ENCODE data around the gene MOB4.

MOB4 gene

GRCh38 chr2:197559681-197560080 lies 43.8 kb downstream of the MOB4 start:
- Histone ChIP-seq H3K27ac (ENCODE audit: low read length) (no peak overlapping the region), H3K9me3 (replicated peaks; ENCODE audit: insufficient read depth, low read length) (no peaks in the 10 kb centered on the region), H3K4me3 (ENCODE audit: low read length) (no peak overlapping the region), H3K4me1 (ENCODE audit: low read length) (no peaks in the 10 kb centered on the region), H3K9ac (ENCODE audit: low read length) (no peak overlapping the region), H3K4me2 (ENCODE audit: low read depth, low read length) (no peak overlapping the region), H3K27me3 (replicated peaks; ENCODE audit: insufficient read depth, low read length) (no peaks in the 10 kb centered on the region), H2AFZ (ENCODE audit: low read length) (no peak overlapping the region), H3K79me2 (ENCODE audit: low read length) (no peaks in the 10 kb centered on the region), H4K20me1 (ENCODE audit: insufficient read depth, low read length) (no peaks in the 10 kb centered on the region), H3F3A (ENCODE audit: insufficient read depth, low read length) (0 out of 2 replicates have a peak, but pooled peaks cover 3% of the 10 kb centered on the region), H3K36me3 (replicated peaks; ENCODE audit: insufficient read depth, low read length) (no peaks in the 10 kb centered on the region), H3K9me2 (replicated peaks; ENCODE audit: insufficient read depth, low read length) (no peaks in the 10 kb centered on the region)
- DNase-seq, result no peak
- no peak for TF ChIP-seq EZH2 (optimal IDR thresholded peaks at IDR 0.05; ENCODE audit: low read depth, low read length)
- TF ChIP-seq CTCF (IDR thresholded peaks at IDR 0.05; ENCODE audit: low read length), result no peak
- no peak for TF ChIP-seq EZH2phosphoT487 (IDR thresholded peaks at IDR 0.05; ENCODE audit: low read length)

- 0 out of 2 replicates have a peak, but pooled peaks cover 3% of the 10 kb centered on the region for H3F3A ChIP-seq (ENCODE audit: insufficient read depth, low read length)
- H3K27ac ChIP-seq (ENCODE audit: low read length), result no peak overlapping the region
- H3K79me2 ChIP-seq (ENCODE audit: low read length), result no peaks in the 10 kb centered on the region
- DNase-seq, result no peak
- H3K36me3 ChIP-seq (replicated peaks; ENCODE audit: insufficient read depth, low read length), result no peaks in the 10 kb centered on the region
- no peak overlapping the region for H3K9ac ChIP-seq (ENCODE audit: low read length)
- H3K4me3 ChIP-seq (ENCODE audit: low read length), result no peak overlapping the region
- H2AFZ ChIP-seq (ENCODE audit: low read length), result no peak overlapping the region
- no peaks in the 10 kb centered on the region for H3K27me3 ChIP-seq (replicated peaks; ENCODE audit: insufficient read depth, low read length)
- H3K9me2 ChIP-seq (replicated peaks; ENCODE audit: insufficient read depth, low read length), result no peaks in the 10 kb centered on the region
- no peaks in the 10 kb centered on the region for H3K9me3 ChIP-seq (replicated peaks; ENCODE audit: insufficient read depth, low read length)
- no peaks in the 10 kb centered on the region for H3K4me1 ChIP-seq (ENCODE audit: low read length)
- H4K20me1 ChIP-seq (ENCODE audit: insufficient read depth, low read length), result no peaks in the 10 kb centered on the region
- no peak overlapping the region for H3K4me2 ChIP-seq (ENCODE audit: low read depth, low read length)
- no peak for TF ChIP-seq CTCF (IDR thresholded peaks at IDR 0.05; ENCODE audit: low read length)
- no peak for TF ChIP-seq EZH2phosphoT487 (IDR thresholded peaks at IDR 0.05; ENCODE audit: low read length)
- no peak for TF ChIP-seq EZH2 (optimal IDR thresholded peaks at IDR 0.05; ENCODE audit: low read depth, low read length)
These were observed 44.3 kb downstream of the MOB4 start for GRCh38 chr2:197560146-197560665.

GRCh38 chr2:197571627-197572271 lies 55.9 kb downstream of the MOB4 start:
- Histone ChIP-seq H3F3A (ENCODE audit: insufficient read depth, low read length) (no peaks in the 10 kb centered on the region), H3K79me2 (ENCODE audit: low read length) (no peaks in the 10 kb centered on the region), H3K9me2 (replicated peaks; ENCODE audit: insufficient read depth, low read length) (no peaks in the 10 kb centered on the region), H3K9ac (ENCODE audit: low read length) (no peak overlapping the region), H4K20me1 (ENCODE audit: insufficient read depth, low read length) (no peaks in the 10 kb centered on the region), H2AFZ (ENCODE audit: low read length) (no peak overlapping the region), H3K4me1 (ENCODE audit: low read length) (no peaks in the 10 kb centered on the region), H3K27me3 (replicated peaks; ENCODE audit: insufficient read depth, low read length) (no peaks in the 10 kb centered on the region), H3K27ac (ENCODE audit: low read length) (no peak overlapping the region), H3K4me2 (ENCODE audit: low read depth, low read length) (no peak overlapping the region), H3K4me3 (ENCODE audit: low read length) (no peak overlapping the region), H3K9me3 (replicated peaks; ENCODE audit: insufficient read depth, low read length) (no peaks in the 10 kb centered on the region), H3K36me3 (replicated peaks; ENCODE audit: insufficient read depth, low read length) (no peaks in the 10 kb centered on the region)
- TF ChIP-seq EZH2 (optimal IDR thresholded peaks at IDR 0.05; ENCODE audit: low read depth, low read length) (no peak), EZH2phosphoT487 (IDR thresholded peaks at IDR 0.05; ENCODE audit: low read length) (no peak), CTCF (IDR thresholded peaks at IDR 0.05; ENCODE audit: low read length) (no peak)
- DNase-seq, result no peak

All from MM.1S (cell line).